HG02885 (cell line): Measurements from ENCODE around the gene ANKRD36C.
"Not testable (repeated sequence)": the region's sequence is repeated elsewhere in the genome, so short reads cannot be mapped to it uniquely, and the experiment has no call there.

Experiments
- ATAC-seq: cut with Tn5 transposase; IDR thresholded peaks from one replicate; pipeline ENCODE4 v1.9.1; 2021; ENCODE audit warnings: mild to moderate bottlenecking; ENCODE audit not compliant: unreplicated experiment, poor library complexity

ANKRD36C gene

GRCh38 chr2:95813311-95813710 is 178.3 kb downstream of the ANKRD36C start:
- not testable (repeated sequence) for ATAC-seq

- ATAC-seq: no peak
Observed at GRCh38 chr2:95799892-95800291, 191.7 kb downstream of the ANKRD36C start.

- not testable (repeated sequence) for ATAC-seq
Observed at GRCh38 chr2:95799147-95799889, 192.3 kb downstream of the ANKRD36C start.

DNA sequence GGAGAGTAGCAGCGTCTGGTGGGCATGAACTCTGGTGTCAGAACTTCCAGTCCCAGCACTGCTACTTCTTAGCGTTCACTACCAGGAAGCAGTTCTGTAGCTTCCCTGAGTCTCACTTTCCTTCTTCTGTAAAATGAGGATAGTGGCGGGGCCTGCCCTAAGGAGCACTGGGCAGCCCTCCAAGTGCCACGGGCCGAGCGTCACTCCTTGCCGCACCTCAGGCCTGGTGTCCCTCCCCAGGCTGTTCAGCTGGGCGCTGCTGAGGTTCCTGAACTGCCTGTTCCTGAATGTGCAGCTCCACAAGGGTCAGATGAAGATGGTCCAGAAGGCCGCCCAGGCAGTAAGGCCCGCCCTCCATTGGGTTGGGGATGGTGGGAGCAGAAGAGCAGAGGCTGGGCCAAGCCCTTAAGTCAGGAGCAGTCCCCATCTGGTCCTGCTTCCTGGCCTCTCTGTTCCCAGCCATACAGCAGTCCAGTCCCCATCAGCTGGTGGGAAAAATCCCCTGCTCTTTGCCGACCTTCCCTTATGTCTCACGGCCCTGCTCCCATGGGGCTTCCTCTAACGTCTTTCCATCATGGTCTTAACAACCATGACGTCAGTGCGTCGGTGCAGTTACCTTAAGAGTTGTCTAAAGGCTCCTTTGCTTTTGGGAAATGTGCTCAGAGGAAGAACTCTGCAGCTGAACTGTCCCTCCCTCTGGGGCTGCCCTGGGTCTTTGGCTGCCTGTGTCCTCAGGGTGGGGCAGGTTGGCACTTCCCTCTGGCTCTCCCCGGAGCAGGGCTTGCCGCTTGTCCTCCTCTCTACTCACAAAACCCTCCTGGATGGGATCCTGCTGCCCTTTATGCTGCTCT is 195.2 kb downstream of the ANKRD36C start:
- not testable (repeated sequence) for ATAC-seq

DNA sequence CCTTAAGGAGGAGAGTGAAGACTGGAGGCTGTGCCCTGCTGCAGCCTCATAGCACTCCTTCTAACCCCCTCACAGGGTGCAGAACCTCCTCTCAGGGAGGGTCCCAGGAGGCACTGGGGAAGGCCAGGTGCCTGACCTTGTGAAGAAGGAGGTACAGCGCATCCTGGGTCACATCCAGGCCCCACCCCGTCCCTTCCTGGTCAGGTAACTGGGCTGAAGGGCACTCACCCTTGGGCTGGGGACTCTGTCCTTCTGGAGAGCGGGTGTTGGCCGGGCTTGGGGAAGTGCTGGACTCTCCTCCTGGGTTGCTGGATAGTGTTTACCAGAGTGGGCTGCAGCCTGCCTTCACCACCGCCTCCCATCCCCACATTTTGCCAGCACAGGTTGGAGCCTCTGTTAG is 197.7 kb downstream of the ANKRD36C start:
- ATAC-seq: not testable (repeated sequence)

GRCh38 chr2:95790180-95790579 is 201.4 kb downstream of the ANKRD36C start:
- not testable (repeated sequence) for ATAC-seq

DNA sequence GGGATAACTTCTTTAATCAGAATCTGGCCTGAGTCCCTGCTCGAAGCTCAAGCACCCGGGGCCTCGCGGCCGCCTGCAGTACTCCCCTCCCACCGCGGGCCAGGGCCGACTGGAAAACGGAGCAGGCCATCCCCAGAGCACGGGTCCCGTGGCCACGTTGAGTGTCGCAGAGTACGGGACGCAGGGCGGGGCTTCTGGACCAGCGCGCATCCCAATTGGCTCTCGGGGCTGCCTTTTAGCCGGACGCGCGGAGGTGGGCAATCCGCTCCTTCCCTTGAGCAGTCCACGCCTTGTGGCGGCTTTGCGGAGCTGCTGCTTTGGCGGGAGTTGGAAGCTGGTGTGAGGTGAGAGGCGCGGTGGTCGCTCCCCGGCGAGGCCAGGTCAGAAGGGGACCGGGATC is 202.2 kb downstream of the ANKRD36C start:
- ATAC-seq: not testable (repeated sequence)

DNA sequence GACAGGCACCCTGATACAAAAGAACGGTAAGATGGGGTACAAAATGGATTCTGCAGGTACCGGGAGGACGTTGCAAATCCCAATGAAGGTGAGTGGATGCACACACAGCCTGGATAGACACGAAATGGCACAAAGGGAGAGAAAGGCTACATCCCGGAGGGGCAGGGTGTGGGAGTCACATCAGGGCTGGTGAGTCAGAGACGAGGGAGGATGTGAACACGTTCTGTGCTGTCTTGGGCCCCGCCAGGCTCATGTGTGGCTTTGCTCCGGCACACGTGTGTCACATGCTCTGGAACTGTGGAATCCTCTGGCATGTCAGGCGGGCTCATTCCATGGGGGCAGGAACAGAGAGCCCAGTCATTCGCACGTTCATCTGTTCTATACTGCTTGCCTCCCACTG is 203.0 kb downstream of the ANKRD36C start:
- not testable (repeated sequence) for ATAC-seq
